Kidney epithelial cell (primary cell): ENCODE measurements around the gene HPS4. TPM values are rescaled to one million over a fixed set of nuclear protein-coding genes. Genes with fewer than 3 reads are reported as not detected.

Experiments
- DNase-seq: peaks from one replicate; pipeline ENCODE4 v3.0.0-alpha.2; 2010; ENCODE audit warnings: low read depth
- H3K27me3 ChIP-seq: 2 replicates; pipeline ENCODE4 v1.6.0; 2011; ENCODE audit warnings: low read length; ENCODE audit not compliant: control insufficient read depth, insufficient read depth
- H3K36me3 ChIP-seq: 2 replicates; pipeline ENCODE4 v1.5.1; 2011; ENCODE audit warnings: low read length; ENCODE audit not compliant: control insufficient read depth, insufficient read depth
- H3K4me3 ChIP-seq: 2 replicates; pipeline ENCODE4 v1.5.1; 2011; ENCODE audit warnings: low read depth, mild to moderate bottlenecking, control low read depth, low read length
- CTCF ChIP-seq: IDR thresholded peaks from 2 replicates; pipeline ENCODE4 v1.5.1; 2011; ENCODE audit warnings: mild to moderate bottlenecking, moderate library complexity, low read length, control low read depth, inconsistent platforms; ENCODE audit not compliant: insufficient read depth, poor library complexity, severe bottlenecking
- total RNA-seq: library from RNA; depleted of rRNA; stranded (reverse); fragments of >200 nt; gene quantifications from 2 replicates; pipeline ENCODE4 v1.2.3, GENCODE V29; 2015

The HPS4 gene
- total RNA-seq, 1 donor from 2014 or later: 43.9 TPM

GRCh38 chr22:26430600-26430999 is 53.0 kb downstream of the HPS4 start:
- no peak for DNase-seq
- H3K27me3 ChIP-seq: no peaks in the 10 kb centered on the region
- no peak for TF ChIP-seq CTCF

GRCh38 chr22:26429458-26430286 is 53.9 kb downstream of the HPS4 start:
- TF ChIP-seq CTCF: no peak
- peak overlapping the region; percentile 53 for H3K4me3 ChIP-seq
- no peaks in the 10 kb centered on the region for H3K36me3 ChIP-seq
- DNase-seq: no peak
- no peaks in the 10 kb centered on the region for H3K27me3 ChIP-seq

More at GRCh38 chr22:26430600-26430999, 53.0 kb downstream of the HPS4 start:
- Histone ChIP-seq H3K36me3 (no peaks in the 10 kb centered on the region), H3K4me3 (no peak overlapping the region)

- no peaks in the 10 kb centered on the region for H3K27me3 ChIP-seq
- DNase-seq: no peak
- peak within 1 kb of the TSS; percentile 53 for H3K4me3 ChIP-seq
- no peaks in the 10 kb centered on the region for H3K36me3 ChIP-seq
- no peak for TF ChIP-seq CTCF
These were observed 54.8 kb downstream of the HPS4 start, which contains the start of gene ASPHD2 for GRCh38 chr22:26428515-26429457. Gene ASPHD2, plus strand, starts transcription at chr22:26429260. Its CDS starts 4,356 bp downstream, at chr22:26433616.

- no peak for DNase-seq
- H3K4me3 ChIP-seq: no peak overlapping the region
- no peak for TF ChIP-seq CTCF
These were observed 56.7 kb downstream of the HPS4 start for GRCh38 chr22:26426924-26427323.

GRCh38 chr22:26418620-26419019 is 65.0 kb downstream of the HPS4 start:
- H3K4me3 ChIP-seq: no peak overlapping the region
- no peak for DNase-seq
- H3K36me3 ChIP-seq: no peaks in the 10 kb centered on the region
- TF ChIP-seq CTCF: no peak
- H3K27me3 ChIP-seq: no peaks in the 10 kb centered on the region

More at GRCh38 chr22:26426924-26427323, 56.7 kb downstream of the HPS4 start:
- Histone ChIP-seq H3K27me3 (no peaks in the 10 kb centered on the region), H3K36me3 (no peaks in the 10 kb centered on the region)
